Myocyte (in vitro differentiated cells): ENCODE measurements around the gene ARHGEF4. TPM values are rescaled to one million over a fixed set of nuclear protein-coding genes. Genes with fewer than 3 reads are reported as not detected.

Source experiments
- DNase-seq: peaks from one replicate; pipeline ENCODE4 v3.0.0-alpha.2; 2012; ENCODE audit warnings: low read depth
- total RNA-seq: library from RNA; depleted of rRNA; stranded (reverse); fragments of >200 nt; gene quantifications from 2 replicates; pipeline ENCODE4 v1.2.3, GENCODE V29; 2014

ARHGEF4 gene
- total RNA-seq, 1 donor from 2014 or later = 0.86 TPM

GRCh38 chr2:131035112-131035825 lies 198.6 kb downstream of the ARHGEF4 start:
- DNase-seq = no peak

DNA sequence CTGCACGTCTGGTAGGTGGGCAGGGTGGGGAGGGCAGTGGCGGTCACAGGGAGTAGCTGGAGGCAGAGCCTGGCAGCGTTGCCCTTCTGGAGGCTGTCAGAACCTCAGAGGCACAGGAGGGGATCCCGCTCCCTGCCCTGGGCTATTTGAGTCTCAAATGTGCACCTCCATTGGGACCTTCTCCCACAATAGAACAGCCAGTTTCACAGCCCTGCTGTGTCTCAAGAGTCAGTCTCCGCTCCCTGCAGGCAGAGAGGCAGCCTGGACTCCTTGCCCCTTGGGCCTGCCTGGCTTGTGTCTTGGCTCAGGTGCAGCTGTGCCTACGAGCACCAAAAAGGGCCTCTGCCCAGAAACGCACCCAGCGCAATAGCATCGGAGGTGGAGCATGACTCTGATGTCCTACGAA lies 199.1 kb downstream of the ARHGEF4 start:
- DNase-seq = no peak

- no peak for DNase-seq
Observed at GRCh38 chr2:131036269-131036668, 199.6 kb downstream of the ARHGEF4 start.

GRCh38 chr2:131036696-131037397 lies 200.1 kb downstream of the ARHGEF4 start:
- DNase-seq = no peak

- DNase-seq = peak; percentile 24
Observed at GRCh38 chr2:131037398-131038257, 200.9 kb downstream of the ARHGEF4 start.

GRCh38 chr2:131038258-131039100 lies 201.8 kb downstream of the ARHGEF4 start:
- no peak for DNase-seq

GRCh38 chr2:131039101-131039440 lies 202.4 kb downstream of the ARHGEF4 start:
- no peak for DNase-seq

DNA sequence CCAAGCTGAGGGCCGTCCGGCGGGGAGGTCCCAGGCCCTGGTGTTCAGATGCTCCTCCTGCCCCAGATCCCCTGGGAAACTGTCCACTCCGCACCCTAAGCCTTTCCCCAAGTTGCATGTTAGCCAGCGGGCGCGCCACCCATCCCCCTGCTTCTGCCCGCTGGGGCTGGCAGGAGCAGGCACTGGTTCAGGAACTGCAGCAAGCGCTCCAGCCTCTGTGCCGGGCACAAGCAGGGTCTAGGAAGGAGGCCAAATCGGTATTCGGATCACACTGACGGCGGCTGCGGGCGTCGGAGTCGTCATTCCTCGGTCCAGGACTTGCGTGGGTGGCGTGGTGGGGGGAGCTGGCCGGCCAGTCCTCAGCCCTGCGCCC lies 202.8 kb downstream of the ARHGEF4 start:
- no peak for DNase-seq

DNA sequence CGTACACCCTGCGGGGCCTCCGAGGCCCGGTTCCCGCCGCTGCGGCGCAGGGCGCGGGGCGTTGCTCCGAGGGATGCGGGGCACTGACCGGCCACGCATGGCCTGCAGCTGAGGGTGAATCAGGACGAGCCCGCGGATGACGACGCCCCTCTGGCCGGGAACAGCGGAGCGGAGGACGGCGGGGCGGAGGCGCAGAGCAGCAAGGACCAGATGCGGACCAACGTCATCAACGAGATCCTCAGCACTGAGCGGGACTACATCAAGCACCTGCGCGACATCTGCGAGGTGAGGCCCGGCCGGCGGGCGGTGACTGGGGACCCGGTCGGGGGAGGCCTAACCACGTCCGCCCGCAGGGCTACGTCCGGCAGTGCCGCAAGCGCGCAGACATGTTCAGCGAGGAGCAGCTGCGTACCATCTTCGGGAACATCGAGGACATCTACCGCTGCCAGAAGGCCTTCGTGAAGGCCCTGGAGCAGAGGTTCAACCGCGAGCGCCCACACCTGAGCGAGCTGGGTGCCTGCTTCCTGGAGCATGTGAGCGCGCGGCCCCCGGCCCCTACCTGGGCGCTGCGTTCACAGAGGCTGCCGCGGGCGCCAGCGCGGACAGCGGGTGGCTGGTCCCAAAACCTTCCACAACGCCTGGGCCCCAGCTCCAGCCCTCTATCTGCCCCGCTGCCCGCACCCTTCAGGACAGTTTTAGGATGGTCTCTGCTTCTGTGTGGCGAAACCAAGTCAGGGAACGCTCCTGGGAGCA lies 203.4 kb downstream of the ARHGEF4 start:
- no peak for DNase-seq

- no peak for DNase-seq
Observed at GRCh38 chr2:131040661-131041401, 204.1 kb downstream of the ARHGEF4 start.

DNA sequence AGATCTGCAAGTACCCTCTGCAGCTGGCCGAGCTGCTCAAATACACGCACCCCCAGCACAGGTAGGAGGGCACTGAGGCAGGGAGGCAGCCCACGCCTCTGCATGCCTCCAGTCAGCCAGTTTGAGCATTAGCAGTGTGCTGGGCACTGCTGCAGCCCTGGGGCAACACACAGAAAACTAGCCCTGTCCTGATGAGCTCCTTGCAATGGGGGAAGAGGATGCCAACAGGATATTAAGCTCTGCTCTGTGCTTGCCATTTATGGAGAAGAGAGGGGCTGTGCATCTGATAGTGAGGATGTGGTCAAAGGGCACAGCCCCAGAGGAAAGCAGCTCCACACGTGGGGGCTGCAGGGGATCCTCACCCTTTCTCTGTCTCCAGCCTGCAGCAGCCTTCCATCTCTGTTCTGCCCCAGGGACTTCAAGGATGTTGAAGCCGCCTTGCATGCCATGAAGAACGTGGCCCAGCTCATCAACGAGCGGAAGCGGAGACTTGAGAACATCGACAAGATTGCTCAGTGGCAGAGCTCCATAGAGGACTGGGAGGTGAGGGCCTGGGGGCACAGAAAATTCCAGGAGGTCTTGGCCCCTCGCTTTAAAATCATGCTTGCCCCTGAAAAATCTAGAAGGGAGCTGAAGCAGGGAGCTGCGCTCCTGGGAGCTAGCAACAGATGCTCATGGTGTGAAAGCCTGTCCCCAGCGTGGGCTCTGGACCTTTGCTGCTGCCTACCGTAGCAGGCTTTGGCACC lies 204.9 kb downstream of the ARHGEF4 start:
- no peak for DNase-seq

GRCh38 chr2:131042148-131042775 lies 205.5 kb downstream of the ARHGEF4 start:
- DNase-seq = peak; percentile 87

DNA sequence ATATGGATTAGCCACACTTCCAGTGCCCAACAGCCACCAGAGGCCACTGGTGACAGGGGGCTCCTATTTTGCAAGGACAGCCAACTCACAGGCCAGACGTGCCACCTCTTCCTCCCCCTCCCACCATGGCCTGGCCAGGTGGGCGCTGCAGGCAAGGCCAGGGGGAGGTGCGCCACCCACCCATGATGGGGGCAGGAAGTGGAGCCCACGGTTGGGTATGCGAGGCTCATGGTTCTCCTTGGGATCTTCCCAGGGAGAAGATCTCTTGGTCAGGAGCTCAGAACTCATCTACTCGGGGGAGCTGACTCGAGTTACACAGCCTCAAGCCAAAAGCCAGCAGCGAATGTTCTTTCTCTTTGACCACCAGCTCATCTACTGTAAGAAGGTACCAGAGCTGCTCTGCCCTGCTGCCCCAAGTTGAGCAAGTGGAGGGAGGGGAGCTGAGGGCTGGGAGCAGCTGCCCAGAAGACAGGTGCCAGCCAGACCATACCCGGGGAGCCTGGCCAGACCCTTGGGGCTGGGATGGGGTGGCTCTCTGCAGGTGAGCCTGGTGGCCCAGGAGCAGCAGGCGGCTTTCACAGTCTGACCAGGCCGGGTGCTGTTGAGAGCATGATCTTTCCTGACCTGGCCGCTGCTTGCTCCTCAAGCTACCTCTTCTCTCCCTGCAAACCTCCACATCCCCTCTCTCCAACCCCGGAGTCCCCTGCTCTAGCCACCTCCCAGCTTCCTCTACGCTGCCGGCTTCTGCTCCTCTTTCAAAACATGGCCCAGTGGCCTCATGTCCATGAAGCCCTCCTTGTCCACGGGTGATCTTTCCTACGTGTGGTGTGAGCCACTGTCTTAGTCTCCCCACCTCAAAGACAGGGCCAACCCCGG lies 206.7 kb downstream of the ARHGEF4 start:
- DNase-seq = peak; percentile 71

- DNase-seq = no peak
Observed at GRCh38 chr2:131044075-131044756, 207.5 kb downstream of the ARHGEF4 start.

DNA sequence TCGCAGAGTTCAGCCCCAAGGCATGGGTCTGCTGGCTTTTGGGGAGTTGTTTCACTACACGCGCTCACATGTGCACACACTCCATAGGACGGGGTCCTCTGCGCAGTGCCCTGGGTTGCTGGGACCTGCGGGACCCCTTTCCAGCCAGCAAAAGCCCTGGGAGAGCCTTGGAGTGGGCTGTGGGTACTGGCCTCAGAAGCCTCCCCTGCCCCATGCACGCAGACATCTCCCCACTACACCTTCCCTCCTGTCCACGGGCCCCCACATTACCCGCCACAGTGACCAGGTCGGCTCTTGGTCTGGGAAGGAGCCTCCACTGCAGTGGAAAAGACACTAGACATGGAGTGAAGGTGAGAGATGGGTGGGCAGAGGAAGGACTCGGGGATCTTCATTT lies 208.0 kb downstream of the ARHGEF4 start:
- DNase-seq = no peak

DNA sequence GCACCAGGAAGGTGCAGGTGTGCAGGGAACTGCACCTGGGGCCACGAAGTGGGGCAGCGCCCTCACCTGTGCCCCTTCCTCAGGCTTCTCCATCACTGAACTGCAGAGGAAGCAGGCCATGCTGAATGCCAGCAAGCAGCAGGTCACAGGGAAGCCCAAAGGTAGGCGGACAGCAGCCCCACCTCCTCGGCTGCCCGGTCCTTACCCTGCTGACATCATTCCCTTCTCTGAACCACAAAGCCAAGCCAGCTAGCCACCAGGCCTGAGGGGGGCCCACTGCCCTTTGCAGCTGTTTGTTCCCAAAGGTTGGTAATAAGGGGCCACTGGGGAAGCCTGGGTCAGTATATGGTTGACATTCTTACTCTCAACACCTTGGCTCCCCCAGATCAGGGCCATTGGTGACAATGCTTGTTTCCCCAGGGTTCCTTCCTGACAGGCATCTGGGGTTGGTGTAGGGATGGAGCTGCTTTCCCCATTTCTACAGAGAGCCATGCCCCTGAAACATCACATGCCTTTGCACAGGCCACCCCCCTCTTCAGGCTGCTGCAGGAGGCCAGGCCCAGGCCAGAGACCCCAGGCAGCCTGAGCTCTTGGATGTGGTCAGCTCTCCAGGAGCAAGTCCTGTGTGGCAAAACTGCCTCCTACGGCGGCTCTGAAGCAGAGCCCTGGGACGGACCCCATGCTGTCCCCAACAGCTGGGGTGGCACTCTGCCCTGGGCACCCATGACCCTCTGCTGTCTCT lies 208.7 kb downstream of the ARHGEF4 start:
- peak; percentile 66 for DNase-seq
